Central memory CD8-positive, alpha-beta T cell (primary cell): ENCODE measurements around the gene ETNPPL.

Experiments used
- ATAC-seq: fragments of 150-1000 bp; cut with Tn5 transposase; replicated peaks from 2 replicates; pipeline ENCODE4 v1.10.0; 2022; ENCODE audit warnings: mild to moderate bottlenecking, moderate FRiP score, moderate number of reproducible peaks; ENCODE audit not compliant: poor library complexity, severe bottlenecking; ENCODE audit errors: extremely low read depth
- DNase-seq, 2 donors: peaks; one replicate each; pipeline ENCODE4 v3.0.0; 2021; ENCODE audit warnings: low spot score in 2 of 2
- H3K27ac Mint-ChIP-seq: one replicate; pipeline ENCODE4 v1.8.0; 2022; ENCODE audit warnings: low read depth, mild to moderate bottlenecking, moderate library complexity, mixed read lengths
- H3K27me3 Mint-ChIP-seq: one replicate; pipeline ENCODE4 v1.8.0; 2022; ENCODE audit warnings: mixed read lengths
- H3K36me3 Mint-ChIP-seq: one replicate; pipeline ENCODE4 v1.8.0; 2022; ENCODE audit warnings: mild to moderate bottlenecking, moderate library complexity, mixed read lengths; ENCODE audit not compliant: insufficient read depth
- H3K4me1 Mint-ChIP-seq: one replicate; pipeline ENCODE4 v1.8.0; 2022; ENCODE audit warnings: mixed read lengths
- H3K4me3 Mint-ChIP-seq: one replicate; pipeline ENCODE4 v1.8.0; 2022; ENCODE audit warnings: mild to moderate bottlenecking, moderate library complexity, mixed read lengths
- H3K9me3 Mint-ChIP-seq: one replicate; pipeline ENCODE4 v1.8.0; 2022; ENCODE audit warnings: mixed read lengths

The ETNPPL gene

GRCh38 chr4:108709234-108709633, 53.6 kb downstream of the ETNPPL start:
- H3K36me3 Mint-ChIP-seq: peaks cover 3% of the 10 kb centered on the region
- DNase-seq: no peak
- no peak overlapping the region for H3K4me3 Mint-ChIP-seq
- no peaks in the 10 kb centered on the region for H3K4me1 Mint-ChIP-seq
- no peak for ATAC-seq
- peaks cover 51% of the 10 kb centered on the region for H3K27me3 Mint-ChIP-seq
- H3K9me3 Mint-ChIP-seq: no peaks in the 10 kb centered on the region
- H3K27ac Mint-ChIP-seq: no peak overlapping the region

GRCh38 chr4:108706289-108706688, 56.6 kb downstream of the ETNPPL start:
- Mint-ChIP-seq H3K9me3 (no peaks in the 10 kb centered on the region), H3K4me1 (peaks cover 13% of the 10 kb centered on the region), H3K36me3 (peaks cover 3% of the 10 kb centered on the region), H3K27me3 (peaks cover 53% of the 10 kb centered on the region), H3K4me3 (no peak overlapping the region), H3K27ac (no peak overlapping the region)
- ATAC-seq (no peak), DNase-seq (no peak)

GRCh38 chr4:108703966-108704365, 58.9 kb downstream of the ETNPPL start:
- Mint-ChIP-seq H3K4me1 (peaks cover 13% of the 10 kb centered on the region), H3K4me3 (no peak overlapping the region), H3K9me3 (no peaks in the 10 kb centered on the region), H3K27ac (no peak overlapping the region), H3K36me3 (no peaks in the 10 kb centered on the region), H3K27me3 (peaks cover 40% of the 10 kb centered on the region)
- DNase-seq: no peak
- ATAC-seq: no peak

- Mint-ChIP-seq H3K9me3 (no peaks in the 10 kb centered on the region), H3K4me1 (peaks cover 13% of the 10 kb centered on the region), H3K4me3 (no peak overlapping the region), H3K27ac (no peak overlapping the region), H3K36me3 (no peaks in the 10 kb centered on the region), H3K27me3 (peaks cover 38% of the 10 kb centered on the region)
- ATAC-seq (no peak), DNase-seq (no peak)
These were observed 59.5 kb downstream of the ETNPPL start for GRCh38 chr4:108703370-108703769.

GRCh38 chr4:108702960-108703359, 59.9 kb downstream of the ETNPPL start:
- no peak overlapping the region for H3K4me3 Mint-ChIP-seq
- H3K27me3 Mint-ChIP-seq: peaks cover 38% of the 10 kb centered on the region
- H3K27ac Mint-ChIP-seq: no peak overlapping the region
- DNase-seq (no peak), ATAC-seq (no peak)
- no peaks in the 10 kb centered on the region for H3K9me3 Mint-ChIP-seq
- H3K4me1 Mint-ChIP-seq: peaks cover 13% of the 10 kb centered on the region
- H3K36me3 Mint-ChIP-seq: no peaks in the 10 kb centered on the region

- H3K4me3 Mint-ChIP-seq: no peak overlapping the region
- DNase-seq (no peak), ATAC-seq (no peak)
- H3K27ac Mint-ChIP-seq: no peak overlapping the region
- no peaks in the 10 kb centered on the region for H3K9me3 Mint-ChIP-seq
- H3K27me3 Mint-ChIP-seq: peaks cover 26% of the 10 kb centered on the region
- peaks cover 13% of the 10 kb centered on the region for H3K4me1 Mint-ChIP-seq
- H3K36me3 Mint-ChIP-seq: no peaks in the 10 kb centered on the region
These were observed 62.6 kb downstream of the ETNPPL start for GRCh38 chr4:108700081-108700757.

- peaks cover 8% of the 10 kb centered on the region for H3K27me3 Mint-ChIP-seq
- H3K9me3 Mint-ChIP-seq: no peaks in the 10 kb centered on the region
- H3K36me3 Mint-ChIP-seq: no peaks in the 10 kb centered on the region
- H3K27ac Mint-ChIP-seq: no peak overlapping the region
- no peaks in the 10 kb centered on the region for H3K4me1 Mint-ChIP-seq
- no peak overlapping the region for H3K4me3 Mint-ChIP-seq
- no peak for DNase-seq
- ATAC-seq: no peak
These were observed 66.7 kb downstream of the ETNPPL start for GRCh38 chr4:108696160-108696559.

- H3K4me1 Mint-ChIP-seq: no peaks in the 10 kb centered on the region
- no peak for ATAC-seq
- H3K36me3 Mint-ChIP-seq: no peaks in the 10 kb centered on the region
- no peak overlapping the region for H3K4me3 Mint-ChIP-seq
- no peak for DNase-seq
- H3K9me3 Mint-ChIP-seq: no peaks in the 10 kb centered on the region
- H3K27me3 Mint-ChIP-seq: peaks cover 2% of the 10 kb centered on the region
- no peak overlapping the region for H3K27ac Mint-ChIP-seq
These were observed 67.8 kb downstream of the ETNPPL start for GRCh38 chr4:108695062-108695461.

GRCh38 chr4:108694423-108694822, 68.4 kb downstream of the ETNPPL start:
- Mint-ChIP-seq H3K9me3 (no peaks in the 10 kb centered on the region), H3K4me1 (no peaks in the 10 kb centered on the region), H3K36me3 (no peaks in the 10 kb centered on the region), H3K27me3 (no peaks in the 10 kb centered on the region), H3K4me3 (no peak overlapping the region), H3K27ac (no peak overlapping the region)
- ATAC-seq (no peak), DNase-seq (no peak)

- Mint-ChIP-seq H3K4me1 (no peaks in the 10 kb centered on the region), H3K36me3 (no peaks in the 10 kb centered on the region), H3K27me3 (no peaks in the 10 kb centered on the region), H3K9me3 (no peaks in the 10 kb centered on the region), H3K27ac (no peak overlapping the region), H3K4me3 (no peak overlapping the region)
- no peak for ATAC-seq
- no peak for DNase-seq
These were observed 69.0 kb downstream of the ETNPPL start for GRCh38 chr4:108693819-108694218.

GRCh38 chr4:108693211-108693610, 69.6 kb downstream of the ETNPPL start:
- Mint-ChIP-seq H3K9me3 (no peaks in the 10 kb centered on the region), H3K27ac (no peak overlapping the region), H3K27me3 (no peaks in the 10 kb centered on the region), H3K36me3 (no peaks in the 10 kb centered on the region), H3K4me1 (no peaks in the 10 kb centered on the region), H3K4me3 (no peak overlapping the region)
- no peak for ATAC-seq
- no peak for DNase-seq
